Suprapubic skin (tissue), 4 donors: Measurements from ENCODE around the gene HFM1. TPM values are rescaled to one million over a fixed set of nuclear protein-coding genes. Genes with fewer than 3 reads are reported as not detected.

Source experiments
- DNase-seq, 2 donors: peaks; one replicate each; pipeline ENCODE4 v3.0.0-alpha.2; 2019; ENCODE audit warnings: low spot score in 2 of 2
- H3K27ac ChIP-seq: fragments of 200-600 bp; sonication (generic); one replicate; pipeline ENCODE4 v1.5.1; 2019
- H3K27me3 ChIP-seq: fragments of 200-600 bp; sonication (generic); one replicate; pipeline ENCODE4 v1.5.1; 2019
- H3K36me3 ChIP-seq: fragments of 200-600 bp; sonication (generic); one replicate; pipeline ENCODE4 v1.5.1; 2019
- H3K4me1 ChIP-seq: fragments of 200-600 bp; sonication (generic); one replicate; pipeline ENCODE4 v1.5.1; 2019
- H3K4me3 ChIP-seq: fragments of 200-600 bp; sonication (generic); one replicate; pipeline ENCODE4 v1.5.1; 2019; ENCODE audit warnings: mild to moderate bottlenecking
- H3K9me3 ChIP-seq: fragments of 200-600 bp; sonication (generic); one replicate; pipeline ENCODE4 v1.5.1; 2019
- EP300 ChIP-seq: sonication (generic); formaldehyde crosslinking; IDR thresholded peaks from one replicate; pipeline ENCODE4 v1.6.1; 2017; ENCODE audit warnings: antibody characterized with exemption
- POLR2A ChIP-seq, 2 donors: fragments of 450-650 bp; IDR thresholded peaks; one replicate each; pipeline ENCODE4 v1.6.1; 2017; ENCODE audit warnings: antibody characterized with exemption in 2 of 2, mild to moderate bottlenecking in 2 of 2, moderate library complexity in 2 of 2
- POLR2AphosphoS5 ChIP-seq, 3 donors: sonication (generic); formaldehyde crosslinking; IDR thresholded peaks; one replicate each; pipeline ENCODE4 v1.6.1; 2017; ENCODE audit warnings: antibody characterized with exemption in 3 of 3
- WGBS: methylation state at CpG from one replicate; pipeline ENCODE4 v1.1.5; 2018; 5-methylcytosine and 5-hydroxymethylcytosine counted together
- total RNA-seq, 4 donors: library from RNA; depleted of rRNA; stranded (reverse); fragments of >200 nt; gene quantifications; one replicate each; pipeline ENCODE4 v1.1.0, GENCODE V29; 2016
- TF ChIP-seq, protein P1 (sequence below), 2 donors: fragments of 200-600 bp in 1 of 2; fragments of 450-650 bp in 1 of 2; sonication (generic) in 1 of 2; IDR thresholded peaks; one replicate each; pipeline ENCODE4 v1.5.1; 2016 to 2019; ENCODE audit warnings: antibody characterized with exemption in 2 of 2, mild to moderate bottlenecking in 1 of 2, moderate library complexity in 1 of 2

The HFM1 gene
- total RNA-seq, 4 donors from 2014 or later = 1.0 TPM; not detected in 3

DNA sequence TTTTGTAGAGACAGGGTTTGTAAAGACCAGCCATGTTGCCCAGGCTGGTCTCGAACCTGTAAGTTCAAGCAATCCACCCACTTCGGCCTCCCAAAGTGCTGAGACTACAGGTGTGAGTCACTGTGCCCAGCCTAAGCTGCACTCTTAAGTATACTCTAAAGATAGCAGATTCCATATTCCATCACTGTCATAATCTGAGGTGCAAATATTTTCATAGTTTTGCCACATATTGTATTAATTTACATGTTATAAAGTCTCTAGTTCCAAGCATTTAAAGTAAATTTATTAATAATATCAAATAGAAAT, 121.3 kb downstream of the HFM1 start:
- no peaks in the 10 kb centered on the region for H3K27me3 ChIP-seq
- no peaks in the 10 kb centered on the region for H3K36me3 ChIP-seq
- peaks cover 5% of the 10 kb centered on the region for H3K4me1 ChIP-seq
- no peaks in the 10 kb centered on the region for H3K9me3 ChIP-seq
- H3K27ac ChIP-seq = no peak overlapping the region
- no peak for DNase-seq
- TF ChIP-seq POLR2A (IDR thresholded peaks at IDR 0.05) (no peak), EP300 (no peak), POLR2AphosphoS5 (IDR thresholded peaks at IDR 0.05) (no peak)
- TF ChIP-seq, protein P1, sequence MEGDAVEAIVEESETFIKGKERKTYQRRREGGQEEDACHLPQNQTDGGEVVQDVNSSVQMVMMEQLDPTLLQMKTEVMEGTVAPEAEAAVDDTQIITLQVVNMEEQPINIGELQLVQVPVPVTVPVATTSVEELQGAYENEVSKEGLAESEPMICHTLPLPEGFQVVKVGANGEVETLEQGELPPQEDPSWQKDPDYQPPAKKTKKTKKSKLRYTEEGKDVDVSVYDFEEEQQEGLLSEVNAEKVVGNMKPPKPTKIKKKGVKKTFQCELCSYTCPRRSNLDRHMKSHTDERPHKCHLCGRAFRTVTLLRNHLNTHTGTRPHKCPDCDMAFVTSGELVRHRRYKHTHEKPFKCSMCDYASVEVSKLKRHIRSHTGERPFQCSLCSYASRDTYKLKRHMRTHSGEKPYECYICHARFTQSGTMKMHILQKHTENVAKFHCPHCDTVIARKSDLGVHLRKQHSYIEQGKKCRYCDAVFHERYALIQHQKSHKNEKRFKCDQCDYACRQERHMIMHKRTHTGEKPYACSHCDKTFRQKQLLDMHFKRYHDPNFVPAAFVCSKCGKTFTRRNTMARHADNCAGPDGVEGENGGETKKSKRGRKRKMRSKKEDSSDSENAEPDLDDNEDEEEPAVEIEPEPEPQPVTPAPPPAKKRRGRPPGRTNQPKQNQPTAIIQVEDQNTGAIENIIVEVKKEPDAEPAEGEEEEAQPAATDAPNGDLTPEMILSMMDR (IDR thresholded peaks at IDR 0.05) = no peak
- H3K4me3 ChIP-seq = no peak overlapping the region
- 97% methylated on average over 2 of the region's 2 CpGs for WGBS

DNA sequence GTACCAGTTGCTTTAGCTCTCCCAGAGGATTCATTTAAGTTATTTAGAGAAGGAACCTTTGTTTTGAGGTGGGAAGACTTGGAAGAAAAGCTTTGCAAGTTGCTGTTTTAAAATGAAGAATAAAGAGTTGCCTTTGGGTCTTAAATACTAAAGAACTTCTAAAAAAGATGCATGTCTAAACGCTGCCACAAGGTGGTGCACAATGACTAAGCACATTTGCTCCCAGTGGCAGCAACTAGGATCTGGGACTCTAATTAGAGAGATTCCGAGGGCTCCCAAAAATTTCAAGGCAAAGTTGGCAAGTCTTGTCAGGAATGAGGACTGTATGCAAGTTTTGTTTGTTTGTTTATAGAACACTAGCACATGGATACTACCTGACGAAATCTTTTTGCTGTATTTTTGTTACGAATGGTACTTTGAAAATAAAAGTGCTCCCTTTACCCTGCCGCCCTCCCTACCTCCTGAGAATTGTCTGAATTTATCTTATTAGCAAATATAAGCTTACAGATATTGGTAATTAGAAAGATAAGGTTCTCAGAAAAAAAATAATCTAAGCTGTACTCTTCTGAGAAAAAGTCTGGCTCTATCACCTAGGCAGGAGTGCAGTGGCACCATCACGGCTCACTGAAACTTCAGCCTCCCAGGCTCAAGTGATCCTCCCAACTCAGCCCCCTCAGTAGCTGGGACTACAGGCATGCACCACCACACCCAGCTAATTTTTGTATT, 121.8 kb downstream of the HFM1 start:
- no peaks in the 10 kb centered on the region for H3K36me3 ChIP-seq
- no peak overlapping the region for H3K4me3 ChIP-seq
- 45% methylated on average over 6 of the region's 6 CpGs for WGBS
- TF ChIP-seq, protein P1 (IDR thresholded peaks at IDR 0.05) = peak; percentile 61 to 72
- TF ChIP-seq POLR2A (IDR thresholded peaks at IDR 0.05) = no peak
- H3K9me3 ChIP-seq = no peaks in the 10 kb centered on the region
- H3K4me1 ChIP-seq = peaks cover 5% of the 10 kb centered on the region
- DNase-seq = peak in 1 of 2 donors; percentile 65
- H3K27ac ChIP-seq = no peak overlapping the region
- no peaks in the 10 kb centered on the region for H3K27me3 ChIP-seq

DNA sequence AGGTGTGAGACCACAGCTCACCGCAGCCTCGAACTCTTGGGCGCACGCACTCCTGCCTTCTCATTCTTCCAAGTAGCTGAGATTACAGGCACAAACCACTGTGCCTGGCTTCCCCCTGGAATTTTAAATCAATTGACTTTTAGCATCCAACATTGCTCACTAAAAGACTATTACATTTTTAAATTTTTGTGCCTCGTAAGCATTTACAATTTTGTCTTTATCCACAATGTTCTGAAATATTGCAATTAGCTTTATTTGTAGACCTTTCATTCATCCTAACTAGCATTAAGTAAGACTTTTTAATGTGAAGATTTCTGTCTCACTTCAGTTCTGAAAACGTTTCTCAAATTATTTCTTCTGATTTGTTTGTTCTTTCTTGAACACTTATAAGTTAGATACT, 122.9 kb downstream of the HFM1 start:
- Histone ChIP-seq H3K4me3 (no peak overlapping the region), H3K4me1 (peaks cover 5% of the 10 kb centered on the region), H3K36me3 (no peaks in the 10 kb centered on the region), H3K9me3 (no peaks in the 10 kb centered on the region), H3K27me3 (no peaks in the 10 kb centered on the region), H3K27ac (no peak overlapping the region)
- no peak for DNase-seq
- WGBS = 75% methylated on average over 6 of the region's 6 CpGs
- TF ChIP-seq EP300 = no peak
- TF ChIP-seq POLR2AphosphoS5 (IDR thresholded peaks at IDR 0.05) = no peak
- no peak for TF ChIP-seq POLR2A (IDR thresholded peaks at IDR 0.05)
- TF ChIP-seq, protein P1 (IDR thresholded peaks at IDR 0.05) = no peak

DNA sequence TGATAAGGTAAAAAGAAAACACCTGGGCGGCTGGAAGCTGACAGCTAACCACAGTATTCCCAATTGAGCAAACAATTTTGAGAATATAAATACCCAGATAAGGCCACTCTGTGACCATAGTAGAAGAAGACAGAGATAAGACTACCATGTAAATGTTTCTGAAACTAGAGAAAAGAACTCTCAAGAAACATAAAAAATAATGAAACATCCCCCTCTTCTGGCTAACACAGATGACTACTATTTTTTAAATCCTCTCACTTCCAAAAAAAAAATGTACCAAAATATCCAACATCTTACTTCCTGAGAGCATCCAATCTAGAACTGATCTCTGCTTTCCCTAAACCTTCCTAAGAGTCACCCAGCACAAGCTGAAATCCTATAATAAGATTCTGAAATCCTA, 125.9 kb downstream of the HFM1 start:
- Histone ChIP-seq H3K4me3 (no peak overlapping the region), H3K36me3 (no peaks in the 10 kb centered on the region), H3K27ac (no peak overlapping the region), H3K4me1 (peaks cover 5% of the 10 kb centered on the region), H3K27me3 (no peaks in the 10 kb centered on the region), H3K9me3 (no peaks in the 10 kb centered on the region)
- no peak for TF ChIP-seq POLR2A (IDR thresholded peaks at IDR 0.05)
- WGBS = 71% methylated on average over 1 of the region's 1 CpG
- no peak for DNase-seq

DNA sequence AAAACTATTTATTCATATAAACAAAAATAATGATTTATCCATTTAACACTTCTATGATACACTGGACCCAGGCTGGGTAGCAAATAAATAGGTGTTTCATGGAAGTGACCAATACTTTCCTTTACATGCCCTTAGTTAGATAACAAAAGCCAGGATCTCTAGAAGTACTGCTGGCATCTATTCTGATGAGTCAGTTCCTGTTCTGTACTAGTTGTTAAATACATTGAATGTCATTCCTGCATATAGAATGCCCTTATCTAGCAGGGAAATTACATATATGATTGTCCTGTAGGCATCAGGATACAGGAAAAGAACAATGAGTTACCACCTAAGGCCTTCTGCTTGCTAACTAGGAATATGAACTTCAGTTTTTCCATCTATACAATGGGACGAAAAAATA, 130.8 kb downstream of the HFM1 start:
- Histone ChIP-seq H3K9me3 (no peaks in the 10 kb centered on the region), H3K4me1 (no peaks in the 10 kb centered on the region), H3K4me3 (no peak overlapping the region), H3K27me3 (no peaks in the 10 kb centered on the region), H3K27ac (no peak overlapping the region), H3K36me3 (no peaks in the 10 kb centered on the region)
- TF ChIP-seq, protein P1 (IDR thresholded peaks at IDR 0.05) = no peak
- 98% methylated on average over 1 of the region's 1 CpG for WGBS
- no peak for DNase-seq

DNA sequence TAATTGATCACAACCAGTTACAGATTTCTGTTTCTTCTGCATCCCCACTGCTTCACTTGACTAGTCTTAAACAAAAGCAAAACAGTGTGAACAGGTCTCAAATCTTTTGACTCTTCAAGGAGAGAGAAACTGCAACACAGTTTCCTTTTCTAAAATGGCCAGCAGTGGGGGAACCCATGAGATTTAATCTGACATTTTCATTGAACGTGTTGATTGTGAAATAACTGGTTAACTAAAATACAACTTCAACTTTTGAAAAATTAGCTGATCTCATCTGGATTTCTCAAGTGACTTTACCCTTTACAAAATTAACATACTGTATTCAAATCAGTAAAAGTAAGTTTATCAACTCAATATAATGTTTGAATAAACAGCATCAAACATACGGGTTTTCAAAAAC, 143.0 kb downstream of the HFM1 start:
- no peak for DNase-seq
- Histone ChIP-seq H3K36me3 (no peaks in the 10 kb centered on the region), H3K27me3 (no peaks in the 10 kb centered on the region), H3K4me3 (no peak overlapping the region), H3K27ac (no peak overlapping the region), H3K9me3 (no peaks in the 10 kb centered on the region), H3K4me1 (no peaks in the 10 kb centered on the region)
- WGBS = 70% methylated on average over 2 of the region's 2 CpGs
- TF ChIP-seq, protein P1 (IDR thresholded peaks at IDR 0.05) = no peak
- TF ChIP-seq POLR2AphosphoS5 (IDR thresholded peaks at IDR 0.05) (no peak), POLR2A (IDR thresholded peaks at IDR 0.05) (no peak), EP300 (no peak)
